Measurements from ENCODE around the gene LAMB4. TPM values are rescaled to one million over a fixed set of nuclear protein-coding genes. Genes with fewer than 3 reads are reported as not detected.

Gene LAMB4
- not detected in 2 replicates for total RNA-seq (2014; rRNA removed; shearing (Covaris generic))
- polyA plus RNA-seq (2016; fragmentation: Nextera tagmentation; extraction: Ambion mirVana): 0.08 and 0.16 TPM in 2 replicates

GRCh38 chr7:108130261-108130660 is at the start of gene LAMB4:
TSS of gene LAMB4 (minus strand) at chr7:108130361. CDS start at chr7:108123164, 7,197 bp downstream.
- no peaks in the 10 kb centered on the region for H3K79me2 ChIP-seq (ENCODE audit: insufficient read depth)

GRCh38 chr7:108178398-108178797 is 48.2 kb upstream of the LAMB4 start:
- Histone ChIP-seq H3K27me3 (replicated peaks; ENCODE audit: insufficient read depth) (no peaks in the 10 kb centered on the region), H3K4me3 (no peak overlapping the region), H3K79me2 (ENCODE audit: insufficient read depth) (no peaks in the 10 kb centered on the region), H3K4me1 (ENCODE audit: insufficient read depth) (no peaks in the 10 kb centered on the region), H2AFZ (no peak overlapping the region), H3K9me2 (ENCODE audit: insufficient read depth) (no peaks in the 10 kb centered on the region), H3K9me3 (ENCODE audit: low read depth) (no peaks in the 10 kb centered on the region), H4K20me1 (ENCODE audit: insufficient read depth) (no peaks in the 10 kb centered on the region), H3F3A (ENCODE audit: insufficient read depth) (no peaks in the 10 kb centered on the region), H3K27ac (no peak overlapping the region), H3K36me3 (ENCODE audit: low read depth) (no peaks in the 10 kb centered on the region), H3K9ac (no peak overlapping the region), H3K4me2 (ENCODE audit: unreplicated experiment) (no peak overlapping the region)
- WGBS, 2 experiments (ENCODE audit: low coverage in 1 of 2, low lambda C conversion rate in 2 of 2, missing lambda C conversion rate in 2 of 2): 67 to 69% methylated on average over 3 of the region's 3 CpGs
- in situ Hi-C loops (cut with MboI): loop anchor here (25.0 kb wide), 1 partner anchor 309 kb away; no protein-coding TSS in a partner anchor
- no peak for DNase-seq
- no peak for TF ChIP-seq EZH2phosphoT487 (IDR thresholded peaks at IDR 0.05; ENCODE audit: insufficient read depth, low read depth)
- no peak for TF ChIP-seq EZH2 (IDR thresholded peaks at IDR 0.05; ENCODE audit: insufficient read depth, poor library complexity, severe bottlenecking)

More at GRCh38 chr7:108130261-108130660, at the start of gene LAMB4:
- H3K9me3 ChIP-seq (ENCODE audit: low read depth): no peaks in the 10 kb centered on the region
- no peaks in the 10 kb centered on the region for H3K4me1 ChIP-seq (ENCODE audit: insufficient read depth)
- no peak within 1 kb of the TSS for H2AFZ ChIP-seq
- H3K9ac ChIP-seq: no peak within 1 kb of the TSS
- no peak for DNase-seq
- H3F3A ChIP-seq (ENCODE audit: insufficient read depth): no peaks in the 10 kb centered on the region
- H3K4me3 ChIP-seq: no peak within 1 kb of the TSS
- no peak within 1 kb of the TSS for H3K4me2 ChIP-seq (ENCODE audit: unreplicated experiment)
- H3K9me2 ChIP-seq (ENCODE audit: insufficient read depth): no peaks in the 10 kb centered on the region
- no peak for TF ChIP-seq EZH2 (IDR thresholded peaks at IDR 0.05; ENCODE audit: insufficient read depth, poor library complexity, severe bottlenecking)
- no peak for TF ChIP-seq EZH2phosphoT487 (IDR thresholded peaks at IDR 0.05; ENCODE audit: insufficient read depth, low read depth)
- no peaks in the 10 kb centered on the region for H3K36me3 ChIP-seq (ENCODE audit: low read depth)
- no peaks in the 10 kb centered on the region for H4K20me1 ChIP-seq (ENCODE audit: insufficient read depth)
- in situ Hi-C loops (cut with MboI): loop anchor here (25.0 kb wide), 1 partner anchor 393 kb away; the partner anchor contains the start of gene CBLL1
- no peaks in the 10 kb centered on the region for H3K27me3 ChIP-seq (replicated peaks; ENCODE audit: insufficient read depth)
- H3K27ac ChIP-seq: no peak within 1 kb of the TSS
- WGBS, 2 experiments (ENCODE audit: low coverage in 1 of 2, low lambda C conversion rate in 2 of 2, missing lambda C conversion rate in 2 of 2): 90 to 95% methylated on average over 3 of the region's 3 CpGs

GRCh38 chr7:108171164-108171563 is 41.0 kb upstream of the LAMB4 start:
- Histone ChIP-seq H4K20me1 (ENCODE audit: insufficient read depth) (no peaks in the 10 kb centered on the region), H3F3A (ENCODE audit: insufficient read depth) (no peaks in the 10 kb centered on the region), H3K9ac (no peak overlapping the region), H3K9me3 (ENCODE audit: low read depth) (no peaks in the 10 kb centered on the region), H3K4me2 (ENCODE audit: unreplicated experiment) (no peak overlapping the region), H3K79me2 (ENCODE audit: insufficient read depth) (no peaks in the 10 kb centered on the region), H3K27ac (no peak overlapping the region), H3K9me2 (ENCODE audit: insufficient read depth) (no peaks in the 10 kb centered on the region), H3K4me1 (ENCODE audit: insufficient read depth) (no peaks in the 10 kb centered on the region), H2AFZ (no peak overlapping the region), H3K27me3 (replicated peaks; ENCODE audit: insufficient read depth) (no peaks in the 10 kb centered on the region), H3K36me3 (ENCODE audit: low read depth) (no peaks in the 10 kb centered on the region), H3K4me3 (no peak overlapping the region)
- in situ Hi-C loops (cut with MboI): no loop called here
- DNase-seq: no peak
- TF ChIP-seq EZH2phosphoT487 (IDR thresholded peaks at IDR 0.05; ENCODE audit: insufficient read depth, low read depth): no peak
- TF ChIP-seq EZH2 (IDR thresholded peaks at IDR 0.05; ENCODE audit: insufficient read depth, poor library complexity, severe bottlenecking): no peak
- 92 to 95% methylated on average over 8 of the region's 8 CpGs for whole genome bisulfite sequencing, 2 experiments (ENCODE audit: low coverage in 1 of 2, low lambda C conversion rate in 2 of 2, missing lambda C conversion rate in 2 of 2)

- Histone ChIP-seq H3K9ac (no peak overlapping the region), H3F3A (ENCODE audit: insufficient read depth) (no peaks in the 10 kb centered on the region), H3K4me3 (no peak overlapping the region), H3K4me2 (ENCODE audit: unreplicated experiment) (no peak overlapping the region), H3K36me3 (ENCODE audit: low read depth) (no peaks in the 10 kb centered on the region), H4K20me1 (ENCODE audit: insufficient read depth) (no peaks in the 10 kb centered on the region), H3K27ac (no peak overlapping the region), H2AFZ (no peak overlapping the region), H3K27me3 (replicated peaks; ENCODE audit: insufficient read depth) (no peaks in the 10 kb centered on the region), H3K79me2 (ENCODE audit: insufficient read depth) (no peaks in the 10 kb centered on the region), H3K9me2 (ENCODE audit: insufficient read depth) (no peaks in the 10 kb centered on the region), H3K9me3 (ENCODE audit: low read depth) (no peaks in the 10 kb centered on the region), H3K4me1 (ENCODE audit: insufficient read depth) (no peaks in the 10 kb centered on the region)
- TF ChIP-seq EZH2 (IDR thresholded peaks at IDR 0.05; ENCODE audit: insufficient read depth, poor library complexity, severe bottlenecking) (no peak), EZH2phosphoT487 (IDR thresholded peaks at IDR 0.05; ENCODE audit: insufficient read depth, low read depth) (no peak)
- in situ Hi-C loops (cut with MboI): no loop called here
- no peak for DNase-seq
- WGBS, 2 experiments (ENCODE audit: low coverage in 1 of 2, low lambda C conversion rate in 2 of 2, missing lambda C conversion rate in 2 of 2): 82 to 87% methylated on average over 5 of the region's 5 CpGs
Measured at GRCh38 chr7:108170251-108170650, 40.1 kb upstream of the LAMB4 start.

Data from GM23248 (cell line).